Glomerular visceral epithelial cell (primary cell): ENCODE results near the gene CEP112.
A peak's percentile ranks its signal among the peaks of the same experiment; 100 is the strongest.
"Not testable (repeated sequence)": the region's sequence is repeated elsewhere in the genome, so short reads cannot be mapped to it uniquely, and the experiment has no call there.

Source experiments
- DNase-seq: peaks from one replicate; pipeline ENCODE4 v3.0.0-alpha.2; 2016; ENCODE audit errors: extremely low spot score

Gene CEP112

DNA sequence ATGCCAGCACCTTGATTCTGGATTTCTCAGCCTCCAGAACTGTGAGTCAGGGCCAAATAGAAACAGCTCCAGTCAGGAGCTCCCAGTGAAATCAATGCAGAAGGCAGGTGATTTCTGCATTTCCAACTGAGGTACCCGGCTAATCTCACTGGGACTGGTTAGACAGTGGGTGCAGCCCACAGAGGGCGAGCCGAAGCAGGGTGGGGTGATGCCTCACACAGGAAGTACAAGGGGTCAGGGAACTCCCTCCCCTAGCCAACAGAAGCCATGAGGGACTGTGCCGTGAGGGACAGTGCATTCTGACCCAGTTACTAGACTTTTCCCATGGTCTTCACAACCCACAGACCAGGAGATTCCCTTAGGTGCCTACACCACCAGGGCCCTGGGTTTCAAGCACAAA is 36.9 kb downstream of the CEP112 start:
- not testable (repeated sequence) for DNase-seq

DNA sequence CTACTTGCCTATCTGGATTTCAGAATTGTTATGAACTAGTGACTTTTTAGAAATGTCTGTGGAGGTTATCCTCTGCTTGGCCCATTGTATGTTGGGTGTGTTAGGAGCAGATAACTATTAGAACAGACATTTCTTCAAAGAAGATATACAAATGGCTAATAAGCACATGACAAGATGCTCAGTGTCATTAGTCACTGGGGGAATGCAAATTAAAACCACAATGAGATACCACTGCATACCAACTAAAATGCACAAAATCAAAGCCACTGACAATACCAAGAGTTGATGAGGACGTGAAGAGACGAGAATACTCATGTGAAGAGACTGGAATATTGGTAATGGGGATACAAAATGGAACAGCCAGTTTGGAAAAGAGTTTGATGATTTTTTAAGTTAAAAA is 39.2 kb downstream of the CEP112 start:
- DNase-seq: no peak

DNA sequence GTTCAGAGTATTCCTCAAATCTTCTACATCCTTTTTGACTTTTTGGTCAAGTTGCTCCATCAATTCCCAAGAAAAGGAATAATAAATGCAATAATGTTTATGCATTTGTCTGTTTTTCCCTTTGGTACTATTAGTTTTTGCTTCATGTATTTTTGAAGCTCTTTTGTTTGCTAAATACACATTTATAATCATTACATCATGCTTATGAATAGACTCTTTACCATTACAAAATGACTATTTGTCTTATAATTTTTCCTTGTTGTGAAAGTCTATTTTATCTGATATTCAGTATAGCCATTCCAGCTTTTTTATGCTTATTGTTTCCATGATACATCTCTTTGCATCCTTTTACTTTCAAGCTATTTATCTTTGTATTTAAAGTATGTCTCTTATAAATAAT is 41.2 kb downstream of the CEP112 start:
- no peak for DNase-seq

DNA sequence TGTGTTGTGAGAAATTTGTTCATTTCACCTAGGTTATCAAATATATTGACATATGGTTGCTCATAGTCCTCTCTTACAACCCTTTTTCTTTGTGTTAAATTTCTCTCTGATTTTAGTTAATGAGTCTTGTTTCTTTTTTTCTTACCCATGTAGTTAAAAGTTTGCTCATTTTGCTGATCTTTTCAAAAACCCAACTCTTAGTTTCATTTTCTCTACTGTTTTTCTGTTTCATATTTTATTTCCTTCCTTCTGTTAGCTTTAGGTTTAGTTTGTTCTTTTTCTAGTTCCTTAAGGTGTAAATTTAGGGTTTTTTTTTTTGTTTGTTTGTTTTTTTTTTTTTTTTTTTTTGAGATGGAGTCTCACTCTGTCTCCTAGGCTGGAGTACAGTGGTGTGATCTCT is 42.4 kb downstream of the CEP112 start:
- no peak for DNase-seq

DNA sequence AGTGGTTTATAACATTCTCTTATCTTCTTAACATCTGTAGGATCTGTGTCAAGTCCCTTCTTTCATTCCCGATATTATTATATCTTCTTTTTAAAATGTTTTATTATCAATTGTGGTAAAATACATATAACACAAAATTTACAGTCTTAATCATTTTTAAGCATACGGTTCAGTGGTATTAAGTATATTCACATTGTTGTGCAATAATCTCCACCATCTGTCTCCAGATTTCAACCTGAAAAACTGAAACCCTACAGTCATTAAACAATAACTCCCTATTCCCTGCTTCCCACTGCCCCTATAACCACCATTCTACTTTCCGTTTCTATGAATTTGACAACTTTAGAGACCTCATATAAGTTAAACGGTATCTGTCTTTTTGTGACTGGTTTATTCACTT is 45.5 kb downstream of the CEP112 start:
- DNase-seq: no peak

DNA sequence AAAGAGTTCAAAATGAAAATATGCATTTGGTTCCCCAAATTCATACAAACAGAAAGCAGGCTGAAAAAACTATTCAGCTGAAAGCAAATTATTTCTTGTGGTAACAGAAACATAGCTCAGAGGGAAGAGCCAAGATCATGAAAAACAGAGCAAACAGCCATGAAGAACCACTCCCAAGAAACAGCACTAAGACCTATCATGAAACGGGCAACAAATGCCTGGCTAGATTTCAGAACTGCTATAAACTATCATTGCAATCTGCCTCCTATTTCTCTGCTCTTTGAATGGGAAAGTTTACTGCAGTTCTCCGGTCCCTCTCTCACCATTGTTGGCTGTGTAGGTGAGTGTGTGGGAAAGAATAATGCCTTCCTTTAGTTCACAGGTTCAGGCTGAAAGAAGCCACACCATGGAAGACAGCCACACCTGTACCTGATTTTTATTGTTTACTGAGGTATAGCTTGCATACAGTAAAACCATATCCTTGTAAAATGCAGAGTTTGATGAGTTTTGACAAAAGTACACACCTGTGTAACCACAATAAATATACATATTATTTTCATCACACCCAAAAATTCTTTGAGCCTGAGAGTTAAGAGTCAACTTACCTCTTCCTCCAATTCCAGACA is 48.2 kb downstream of the CEP112 start:
- no peak for DNase-seq

DNA sequence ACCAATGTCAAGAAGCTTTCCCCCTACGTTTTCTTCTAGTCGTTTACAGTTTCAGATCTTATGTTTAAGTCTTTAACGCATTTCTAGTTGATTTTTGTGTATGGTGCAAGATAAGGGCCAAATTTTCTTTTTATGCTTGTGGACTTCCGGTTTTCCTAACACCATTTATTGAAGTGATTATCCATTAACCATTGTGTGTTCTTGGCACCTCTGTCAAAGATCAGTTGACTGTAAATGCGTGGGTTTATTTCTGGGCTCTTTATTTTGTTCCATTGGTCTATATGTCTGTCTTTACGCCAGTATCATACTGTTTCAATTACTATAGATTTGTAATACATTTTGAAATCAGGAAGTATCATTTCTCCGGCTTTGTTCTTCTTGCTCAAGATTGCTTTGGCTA is 49.5 kb downstream of the CEP112 start:
- no peak for DNase-seq

DNA sequence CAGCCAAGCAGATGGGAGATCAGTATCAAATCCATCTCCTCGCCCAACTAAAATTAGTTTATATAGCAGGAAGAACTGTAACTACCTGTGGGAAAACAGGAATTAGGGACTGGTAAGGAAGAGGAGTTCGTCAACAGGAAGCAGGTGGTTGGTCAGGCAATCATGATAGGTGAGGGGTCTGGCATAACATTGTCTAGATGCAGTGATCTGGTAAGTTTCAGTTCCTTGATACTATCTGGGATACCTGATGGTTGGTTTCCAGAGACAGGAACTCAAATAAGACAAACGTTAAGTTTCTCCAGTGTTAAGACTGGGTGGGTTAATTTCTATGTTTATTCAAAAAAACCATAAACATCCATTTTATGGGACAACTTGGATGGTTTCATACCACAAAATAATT is 53.8 kb downstream of the CEP112 start:
- no peak for DNase-seq

DNA sequence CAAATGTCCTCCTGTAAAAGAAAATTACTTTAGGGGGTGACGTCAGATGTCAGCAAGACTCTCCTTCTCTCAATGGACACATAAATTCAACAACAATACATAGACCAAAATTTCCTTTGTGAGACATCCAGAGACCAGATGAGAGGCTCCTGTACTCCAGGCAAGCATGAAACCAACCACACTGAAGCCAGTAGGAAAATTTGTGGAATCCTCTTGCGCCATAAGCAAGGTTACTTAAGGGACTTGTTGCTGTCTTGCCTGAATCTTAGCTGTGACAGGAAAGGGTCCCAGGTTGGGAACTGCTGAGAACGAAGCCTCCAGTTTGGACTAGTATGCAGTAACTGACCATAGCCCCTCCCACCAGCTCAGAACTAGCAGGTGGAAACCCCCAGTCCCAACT is 56.0 kb downstream of the CEP112 start:
- no peak for DNase-seq

DNA sequence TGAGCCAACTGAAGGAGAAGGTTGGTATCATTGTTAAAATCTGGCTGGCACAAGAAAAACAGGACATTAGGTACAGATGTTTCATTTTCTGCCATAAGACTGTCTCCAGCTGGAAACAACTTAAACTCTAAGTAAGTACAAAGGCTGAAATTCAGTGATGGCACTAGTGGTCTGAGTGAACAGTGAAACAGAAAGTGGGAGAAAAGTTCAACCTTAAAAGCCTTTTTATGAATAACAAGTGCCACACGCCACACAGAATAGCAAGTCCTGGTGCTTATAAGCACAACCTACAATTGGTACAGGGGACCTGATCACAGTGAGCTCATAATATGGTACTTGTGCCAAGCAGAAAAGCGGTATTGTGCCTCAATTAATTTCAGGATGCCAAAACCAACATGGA is 56.7 kb downstream of the CEP112 start:
- DNase-seq: no peak

DNA sequence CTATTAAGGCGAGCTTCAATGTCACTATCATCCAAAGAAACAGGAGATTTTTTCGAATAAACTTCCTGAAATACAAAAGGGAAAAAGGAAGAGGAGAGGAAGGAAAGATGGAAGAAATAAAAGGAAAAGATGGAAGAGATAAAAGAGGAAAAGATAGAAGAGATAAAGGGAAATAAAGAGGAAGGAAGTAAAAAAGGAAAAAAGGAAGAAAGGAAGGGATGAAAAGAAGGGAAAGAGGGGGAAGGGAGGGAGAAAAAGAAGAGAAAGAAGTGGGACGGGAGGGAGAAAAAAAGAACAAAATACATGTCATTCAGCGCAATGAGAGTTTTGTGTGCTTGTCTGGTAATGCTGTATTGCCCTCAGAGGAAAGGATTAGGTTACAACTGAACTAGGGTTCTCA is 62.2 kb downstream of the CEP112 start:
- DNase-seq: no peak

DNA sequence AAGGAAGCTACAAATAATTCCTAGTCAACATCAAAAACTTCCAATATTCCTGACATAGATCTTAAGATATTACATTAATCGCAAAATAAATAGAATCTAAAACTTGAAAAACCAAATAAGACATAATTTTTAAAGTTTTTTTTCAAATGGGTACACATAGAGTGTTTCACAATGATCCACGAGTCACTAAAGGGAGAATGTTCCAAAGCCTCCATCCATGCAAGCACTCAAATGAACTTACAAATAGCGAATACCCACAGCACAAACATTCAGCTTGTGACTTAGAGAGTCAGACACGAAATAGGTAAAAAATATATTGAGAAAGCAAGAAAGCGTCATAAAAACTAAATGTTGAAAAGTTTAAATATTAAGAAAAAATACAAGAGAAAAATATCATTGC is 65.7 kb downstream of the CEP112 start:
- DNase-seq: no peak

DNA sequence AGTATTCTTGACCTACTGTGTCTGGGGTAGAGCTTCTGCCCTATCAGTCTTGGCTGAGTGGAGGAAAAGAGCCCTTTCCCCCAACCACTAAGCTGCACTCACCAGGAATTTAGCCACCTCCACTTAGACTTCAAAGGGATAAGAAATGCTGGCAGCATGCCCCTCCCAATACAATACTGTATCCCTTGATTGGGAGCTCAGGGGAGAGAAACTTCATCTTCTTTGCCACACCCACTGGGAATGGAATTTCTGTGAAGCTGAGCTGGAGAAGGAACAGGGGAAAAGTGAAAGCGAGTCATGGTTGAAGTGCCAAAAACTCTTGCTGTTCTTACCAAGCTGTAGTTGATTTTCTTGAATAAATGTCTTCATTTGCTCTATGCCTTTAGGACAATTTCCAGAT is 68.8 kb downstream of the CEP112 start:
- peak; percentile 12 for DNase-seq

DNA sequence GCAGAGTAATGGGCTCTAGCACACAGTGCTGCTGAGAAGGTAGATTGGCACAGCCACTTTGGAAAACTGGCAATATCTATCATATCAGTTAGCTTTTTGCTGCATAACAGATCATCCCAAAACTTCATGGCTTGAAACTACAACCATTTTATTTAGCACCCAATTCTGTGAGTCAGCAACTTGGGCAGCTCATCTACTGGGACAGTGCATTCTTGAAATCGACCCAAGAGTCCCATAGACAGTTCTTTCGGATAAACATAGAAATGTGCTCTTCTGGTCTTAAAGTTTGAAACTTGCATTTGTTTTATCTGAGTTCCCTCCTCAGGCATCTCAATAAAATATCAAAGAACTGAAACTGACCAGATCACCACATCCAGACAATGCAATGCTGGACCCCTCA is 76.7 kb downstream of the CEP112 start:
- DNase-seq: no peak

DNA sequence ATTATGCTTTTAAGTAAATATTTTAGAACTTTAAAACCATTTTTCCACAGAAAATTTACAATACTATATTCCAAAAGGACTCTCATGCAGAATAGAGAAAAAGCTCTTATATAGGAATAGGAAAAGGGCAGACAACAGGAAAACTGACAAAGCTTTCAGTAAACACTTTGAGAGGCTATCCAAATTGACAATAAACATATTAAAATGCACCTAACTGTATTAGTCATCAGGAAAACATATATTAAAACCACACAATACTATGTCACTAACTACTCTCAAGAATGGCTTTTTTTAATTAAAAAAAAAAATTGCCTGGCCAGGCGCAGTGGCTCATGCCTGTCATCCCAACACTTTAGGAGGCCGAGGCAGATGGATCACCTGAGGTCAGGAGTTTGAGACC is 77.3 kb downstream of the CEP112 start:
- DNase-seq: no peak

DNA sequence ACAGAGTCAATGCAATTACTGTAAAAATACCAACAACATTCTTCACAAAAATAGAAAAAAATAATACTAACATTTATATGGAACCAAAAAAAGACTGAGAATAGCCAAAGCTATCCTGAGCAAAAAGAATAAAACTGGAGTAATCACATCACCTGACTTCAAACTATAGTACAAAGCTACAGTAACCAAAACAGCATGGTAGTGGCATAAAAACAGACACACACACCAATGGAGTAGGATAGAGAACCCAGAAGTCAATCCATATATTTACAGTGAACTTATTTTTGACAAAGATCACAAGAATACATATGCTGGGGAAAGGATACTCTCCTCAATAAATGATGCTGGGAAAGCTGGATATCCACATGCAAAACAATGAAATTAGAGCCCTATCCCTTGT is 84.2 kb downstream of the CEP112 start:
- DNase-seq: no peak

DNA sequence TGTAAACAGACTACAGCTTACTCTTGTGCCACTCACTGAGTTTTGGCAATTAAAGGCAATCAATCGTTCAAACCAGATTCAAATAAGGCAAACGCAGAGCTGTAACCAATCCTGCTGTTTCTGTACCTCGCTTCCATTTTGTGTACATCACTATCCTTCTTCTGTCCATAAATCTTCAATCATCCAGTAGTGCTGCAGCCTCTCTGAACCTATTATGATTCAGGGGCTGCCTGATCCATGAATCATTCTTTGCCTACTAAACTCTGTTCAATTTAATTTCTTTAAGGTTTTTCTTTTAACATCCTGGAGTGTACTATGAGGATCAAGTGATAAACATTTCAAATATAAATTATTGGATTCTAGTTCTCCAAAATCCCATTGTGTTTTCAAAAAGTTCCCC is 93.9 kb downstream of the CEP112 start:
- no peak for DNase-seq

DNA sequence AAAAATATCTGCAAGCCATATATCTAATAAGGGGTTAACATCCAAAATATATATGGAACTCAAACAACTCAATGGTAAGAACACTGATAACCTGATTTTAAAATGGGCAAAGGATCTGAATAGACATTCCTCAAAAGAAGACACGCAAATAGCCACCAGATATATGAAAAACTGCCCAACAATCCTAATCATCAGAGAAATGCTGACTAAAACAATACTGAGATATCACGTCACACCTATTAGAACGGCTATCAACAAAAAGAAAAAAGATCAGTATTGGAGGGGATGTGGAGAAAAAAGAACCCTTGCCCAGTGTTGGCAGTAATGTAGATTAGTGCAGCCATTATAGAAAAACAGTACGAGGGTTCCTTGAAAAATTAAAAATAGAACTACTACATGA is 97.2 kb downstream of the CEP112 start:
- no peak for DNase-seq

DNA sequence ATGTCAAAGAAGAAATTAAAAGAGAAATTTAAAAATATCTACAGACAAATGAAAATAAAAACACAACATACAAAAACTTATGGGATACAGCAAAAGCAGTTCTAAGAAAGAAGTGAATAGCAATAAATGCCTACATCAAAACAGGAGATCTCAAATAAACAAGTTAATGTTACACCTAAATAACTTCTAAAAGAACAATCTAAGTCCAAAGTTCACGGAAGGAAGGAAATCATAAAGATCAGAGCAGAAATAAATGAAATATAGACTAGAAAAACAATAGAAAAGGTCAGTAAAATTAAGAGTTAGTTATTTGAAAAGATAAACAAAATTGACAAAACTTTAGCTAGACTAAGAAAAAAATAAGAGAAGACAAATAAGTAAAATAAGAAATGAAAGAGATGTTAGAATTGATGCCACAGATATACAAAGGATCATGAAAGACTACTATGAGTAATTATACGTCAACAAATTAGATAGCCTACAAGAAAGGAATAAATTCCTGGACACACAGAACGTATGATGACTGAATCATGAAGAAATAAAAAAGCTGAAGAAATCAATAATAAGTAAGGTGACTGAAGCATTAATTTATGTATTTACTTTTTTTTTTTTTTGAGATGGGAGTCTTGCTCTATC is 100.4 kb downstream of the CEP112 start:
- DNase-seq: no peak

DNA sequence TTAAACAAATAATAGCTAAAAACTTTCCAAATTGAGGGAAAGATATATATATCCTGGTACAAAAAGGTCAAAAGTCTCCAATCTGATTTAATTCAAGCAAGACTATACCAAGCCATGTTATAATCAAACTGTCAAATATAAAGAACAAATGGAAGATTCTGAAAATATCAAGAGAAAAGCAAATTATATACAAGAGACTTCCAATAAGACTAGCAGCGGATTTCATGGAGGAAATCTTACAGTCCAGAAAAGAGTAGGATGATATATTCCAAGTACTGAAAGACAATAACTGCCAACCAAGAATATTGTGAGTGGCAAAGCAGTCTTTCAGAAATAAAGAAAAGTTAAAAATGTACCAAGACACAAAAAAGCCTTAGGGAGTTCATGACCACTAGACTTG is 102.2 kb downstream of the CEP112 start:
- DNase-seq: no peak

DNA sequence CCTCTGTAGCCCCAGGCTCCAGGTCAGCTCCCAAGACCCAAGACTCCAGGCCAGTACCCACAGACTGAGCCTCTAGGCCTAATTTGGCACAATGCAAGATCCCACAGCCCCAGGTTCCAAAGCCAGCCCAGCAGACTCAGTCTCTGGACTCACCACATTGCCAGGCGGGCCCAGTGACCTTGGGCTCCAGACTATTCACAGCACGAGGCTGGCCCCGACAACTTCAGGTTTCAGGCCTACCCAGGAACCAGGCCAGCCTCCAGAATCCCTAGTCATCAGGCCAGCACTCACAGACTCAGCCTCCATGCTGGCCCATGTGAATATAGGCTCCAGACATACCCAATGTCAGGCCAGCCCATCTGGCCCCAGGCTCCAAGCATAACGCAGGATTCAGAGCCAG is 103.8 kb downstream of the CEP112 start:
- no peak for DNase-seq

DNA sequence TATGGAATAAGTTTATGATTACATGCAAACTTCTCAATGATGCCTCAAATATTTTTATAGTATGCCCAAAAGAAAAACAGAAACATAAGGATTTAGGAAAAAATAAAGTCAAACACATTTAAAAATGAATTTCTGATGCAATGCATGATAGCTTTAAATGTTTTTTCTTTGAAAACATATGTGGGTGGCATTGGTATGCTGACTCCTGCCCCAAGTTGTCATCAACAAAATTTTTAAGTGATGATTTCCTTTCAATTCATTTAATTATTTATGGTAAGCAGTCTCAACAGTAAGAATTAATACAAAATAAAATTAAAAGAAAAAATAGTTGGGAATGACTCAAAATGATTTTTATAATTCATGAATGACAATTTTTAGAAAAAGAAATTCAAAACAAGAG is 104.9 kb downstream of the CEP112 start:
- DNase-seq: no peak

DNA sequence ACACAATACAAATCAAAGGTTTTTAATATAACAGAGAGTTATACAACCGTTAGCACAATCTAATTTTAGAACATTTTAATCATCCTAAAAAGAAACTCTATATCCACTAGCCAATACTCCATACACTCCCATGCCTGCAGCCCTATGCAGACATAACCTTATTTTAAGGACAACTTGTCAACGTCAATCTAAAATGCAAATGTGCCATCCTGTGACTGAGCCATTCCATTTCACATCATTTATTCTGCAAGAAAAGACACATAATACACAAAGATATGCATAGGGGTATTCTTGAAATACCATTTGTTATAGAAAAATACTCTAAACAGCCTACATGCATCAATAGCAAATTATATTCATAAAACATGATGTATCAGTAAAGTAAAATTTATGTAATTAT is 106.7 kb downstream of the CEP112 start:
- no peak for DNase-seq

DNA sequence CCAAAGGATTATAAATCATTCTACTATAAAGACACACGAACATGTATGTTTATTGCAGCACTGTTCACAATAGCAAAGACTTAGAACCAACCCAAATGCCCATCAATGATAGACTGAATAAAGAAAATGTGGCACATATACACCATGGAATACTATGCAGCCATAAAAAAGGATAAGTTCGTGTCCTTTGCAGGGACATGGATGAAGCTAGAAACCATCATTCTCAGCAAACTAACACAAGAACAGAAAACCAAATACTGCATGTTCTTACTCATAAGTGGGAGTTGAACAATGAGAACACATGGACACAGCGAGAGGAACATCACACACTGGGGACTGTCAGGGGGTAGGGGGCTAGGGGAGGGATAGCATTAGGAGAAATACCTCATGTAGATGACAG is 111.3 kb downstream of the CEP112 start:
- not testable (repeated sequence) for DNase-seq
